GM18505 (cell line): Measurements from ENCODE around the gene IGSF5.

Experiments used
- ATAC-seq: cut with Tn5 transposase; IDR thresholded peaks from one replicate; pipeline ENCODE4 v1.9.1; 2021; ENCODE audit not compliant: unreplicated experiment
- POLR2A ChIP-seq: IDR thresholded peaks from 4 replicates; pipeline ENCODE4 v1.6.1; 2011; ENCODE audit warnings: borderline replicate concordance; ENCODE audit not compliant: insufficient read depth, insufficient read length; ENCODE audit errors: extremely low read depth

The IGSF5 gene

DNA sequence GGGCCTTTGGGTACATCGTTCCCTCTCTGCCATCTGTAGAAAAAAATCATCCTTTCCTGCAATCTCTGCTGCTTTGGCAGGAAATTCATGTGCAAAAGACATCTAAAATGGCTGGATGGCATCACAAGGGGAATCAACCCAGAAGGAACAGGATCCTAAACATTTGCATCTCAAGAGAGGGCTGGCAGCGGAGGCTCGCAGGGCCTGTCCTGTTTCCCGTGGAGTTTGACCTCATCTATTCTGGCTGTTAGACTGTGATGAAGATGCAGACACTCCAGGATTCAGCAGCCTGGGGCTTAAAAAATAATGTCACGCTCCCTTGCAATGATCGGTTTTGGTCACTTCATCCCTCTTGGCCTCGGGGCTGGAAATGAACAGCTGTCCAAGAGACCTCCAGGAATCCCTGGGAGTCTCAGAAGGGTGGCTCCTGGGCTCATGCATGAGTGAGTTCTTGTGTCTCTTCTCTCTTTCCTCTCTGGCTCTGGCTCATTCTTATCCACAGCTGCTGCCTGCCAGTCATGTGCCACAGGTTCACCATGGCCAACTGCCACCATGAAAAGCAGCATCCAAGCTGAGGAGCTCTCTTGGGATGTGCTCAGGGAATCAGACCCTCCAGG is 106.1 kb downstream of the IGSF5 start:
- TF ChIP-seq POLR2A, result no peak
- ATAC-seq, result no peak
